ENCODE results near the gene PDE2A.

The PDE2A gene

DNA sequence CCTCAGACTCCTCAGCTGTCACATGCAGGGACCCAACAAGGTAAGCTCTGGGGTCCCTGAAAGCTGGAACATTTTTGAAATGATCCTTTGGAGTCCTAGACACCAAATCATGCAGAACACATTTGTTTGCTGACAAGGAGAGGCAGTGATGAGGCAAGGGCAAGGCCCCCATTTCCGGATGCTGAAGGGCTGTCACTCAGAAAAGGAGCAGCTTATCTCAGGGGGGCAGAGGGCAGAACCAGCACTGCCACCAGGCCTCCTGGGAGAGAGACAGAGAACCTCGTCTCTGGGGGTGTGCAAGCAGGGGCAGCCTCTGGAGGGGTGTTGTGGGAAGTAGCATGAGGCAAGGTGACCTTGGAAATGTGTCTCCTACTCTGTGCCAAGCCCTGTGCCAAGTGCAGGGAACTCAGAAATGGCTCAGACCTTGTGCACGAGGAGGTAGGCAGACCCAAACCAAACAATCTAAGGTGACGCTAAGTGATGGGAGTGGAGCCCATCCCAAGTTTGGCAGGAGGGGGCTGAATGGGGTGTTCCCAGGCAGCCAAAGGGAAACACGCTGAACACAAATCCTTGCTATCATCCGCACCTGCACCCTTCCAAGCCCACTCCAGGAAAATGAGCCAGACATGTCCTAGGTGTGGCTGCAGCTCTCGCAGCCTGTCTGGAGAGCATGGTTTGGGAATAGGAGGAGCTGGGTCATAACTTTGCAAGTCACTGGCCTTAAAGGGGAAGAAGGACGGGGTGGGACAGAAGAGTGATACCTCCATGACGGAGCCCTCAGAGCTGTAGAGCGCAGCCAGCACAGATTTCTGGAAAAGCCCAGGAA lies 94.2 kb downstream of the PDE2A start:
- Histone ChIP-seq H3K36me3 (ENCODE audit: control insufficient read depth in 2 of 2, insufficient read depth in 2 of 2, low read length in 2 of 2) (peaks cover 33 to 37% of the 10 kb centered on the region in 2 donors), H3K4me3 (ENCODE audit: low read length in 2 of 2) (no peak overlapping the region), H3K4me1 (ENCODE audit: control insufficient read depth, insufficient read depth, low read length) (no peaks in the 10 kb centered on the region), H3K9ac (ENCODE audit: low read length in 2 of 2) (no peak overlapping the region), H3K27ac (ENCODE audit: low read length) (no peak overlapping the region), H3K9me3 (ENCODE audit: control insufficient read depth in 2 of 2, low read length in 2 of 2) (no peaks in the 10 kb centered on the region), H3K27me3 (ENCODE audit: control insufficient read depth in 1 of 2, insufficient read depth in 2 of 2, low read length in 2 of 2) (peaks cover 0 to 2% of the 10 kb centered on the region in 2 donors)

DNA sequence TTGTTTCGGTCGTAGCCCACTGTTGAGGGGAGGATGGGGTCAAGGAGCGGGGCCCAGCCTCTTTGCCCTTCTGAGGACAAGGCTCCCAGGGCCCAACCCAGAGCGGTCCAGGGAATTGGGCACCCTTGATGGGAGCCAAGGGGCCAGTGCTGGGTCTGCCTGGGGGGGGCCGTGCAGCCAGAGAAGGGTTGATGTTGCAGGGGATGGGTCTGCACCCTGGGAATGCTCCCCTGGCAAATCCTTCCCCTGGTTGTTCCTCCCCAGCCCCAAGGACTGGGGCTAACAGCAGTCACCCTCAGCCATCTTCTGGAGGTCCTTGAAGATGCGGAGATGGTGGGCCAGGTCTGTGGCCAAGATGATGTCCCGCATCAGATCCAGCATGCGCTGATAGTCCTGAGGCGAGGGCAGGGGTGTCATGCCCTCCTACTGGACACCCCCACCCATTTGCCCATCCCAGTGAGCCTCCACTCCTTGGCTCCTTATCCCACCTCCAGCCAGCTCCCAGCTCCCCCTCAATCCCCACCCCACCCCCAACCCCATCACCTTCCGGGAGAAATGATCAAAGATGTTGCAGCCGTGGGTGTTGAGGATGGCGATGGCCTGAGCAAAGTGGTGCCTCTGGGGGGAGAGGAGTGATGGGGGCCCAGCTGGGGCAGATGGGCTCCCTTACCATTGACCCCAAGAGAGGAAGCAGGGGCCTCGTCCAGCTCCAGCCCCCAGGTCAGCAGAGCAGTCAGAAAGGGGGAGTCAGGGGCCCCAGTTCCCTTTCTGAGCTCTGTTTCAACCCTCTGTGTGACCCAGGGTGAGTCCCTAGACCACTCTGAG lies 95.0 kb downstream of the PDE2A start:
- Histone ChIP-seq H3K27me3 (ENCODE audit: control insufficient read depth in 1 of 2, insufficient read depth in 2 of 2, low read length in 2 of 2) (no peaks in the 10 kb centered on the region), H3K4me3 (ENCODE audit: low read length in 2 of 2) (no peak overlapping the region), H3K4me1 (ENCODE audit: control insufficient read depth, insufficient read depth, low read length) (no peaks in the 10 kb centered on the region), H3K27ac (ENCODE audit: low read length) (no peak overlapping the region), H3K9ac (ENCODE audit: low read length in 2 of 2) (no peak overlapping the region), H3K36me3 (ENCODE audit: control insufficient read depth in 2 of 2, insufficient read depth in 2 of 2, low read length in 2 of 2) (peaks cover 33 to 37% of the 10 kb centered on the region in 2 donors), H3K9me3 (ENCODE audit: control insufficient read depth in 2 of 2, low read length in 2 of 2) (no peaks in the 10 kb centered on the region)

DNA sequence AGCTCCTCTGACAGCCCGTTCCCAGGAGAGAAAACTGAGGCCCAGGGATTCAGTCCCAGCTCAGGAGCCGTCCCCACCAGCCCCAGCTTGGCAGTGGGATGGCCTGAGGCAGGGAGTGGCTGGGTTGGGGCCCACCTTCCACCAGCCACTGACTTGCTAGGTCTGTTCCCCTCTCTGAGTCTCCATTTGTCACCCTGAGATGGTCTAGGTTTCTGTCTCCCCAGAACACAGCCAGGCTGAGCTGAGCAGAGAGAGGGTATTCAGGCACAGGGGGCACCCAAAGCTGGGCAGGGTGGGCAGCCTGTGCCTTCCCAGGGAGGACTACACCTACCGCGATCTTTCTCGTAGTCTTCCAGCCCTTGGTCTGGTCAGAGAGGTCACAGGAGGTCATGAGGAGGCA lies 95.7 kb downstream of the PDE2A start:
- no peaks in the 10 kb centered on the region for H3K9me3 ChIP-seq (ENCODE audit: control insufficient read depth in 2 of 2, low read length in 2 of 2)
- peaks cover 0 to under 1% of the 10 kb centered on the region in 2 donors for H3K27me3 ChIP-seq (ENCODE audit: control insufficient read depth in 1 of 2, insufficient read depth in 2 of 2, low read length in 2 of 2)
- H3K4me1 ChIP-seq (ENCODE audit: control insufficient read depth, insufficient read depth, low read length) = peaks cover under 1% of the 10 kb centered on the region
- peaks cover 30 to 37% of the 10 kb centered on the region in 2 donors for H3K36me3 ChIP-seq (ENCODE audit: control insufficient read depth in 2 of 2, insufficient read depth in 2 of 2, low read length in 2 of 2)
- H3K27ac ChIP-seq (ENCODE audit: low read length) = no peak overlapping the region
- H3K4me3 ChIP-seq (ENCODE audit: low read length in 2 of 2) = no peak overlapping the region
- H3K9ac ChIP-seq (ENCODE audit: low read length in 2 of 2) = no peak overlapping the region

DNA sequence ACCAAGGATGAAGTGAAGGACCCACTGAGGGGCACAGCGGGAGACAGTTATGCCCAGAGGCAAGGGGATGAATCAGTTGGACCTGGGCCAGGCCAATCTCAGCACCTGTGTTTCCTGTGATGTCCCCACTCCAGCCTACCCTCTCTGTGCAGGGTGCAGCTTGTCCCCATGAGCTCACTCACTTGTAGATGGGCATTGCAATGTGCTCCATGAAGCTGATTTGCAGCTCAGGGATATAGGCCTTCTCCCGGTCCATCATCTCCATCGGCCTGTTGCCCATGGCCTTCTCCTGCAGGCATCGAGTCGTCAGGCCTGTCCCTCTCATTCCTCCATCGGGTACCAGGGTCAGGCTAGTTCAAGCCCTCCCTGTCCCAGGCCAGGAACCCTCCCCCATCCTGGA lies 96.2 kb downstream of the PDE2A start:
- Histone ChIP-seq H3K9me3 (ENCODE audit: control insufficient read depth in 2 of 2, low read length in 2 of 2) (no peaks in the 10 kb centered on the region), H3K27ac (ENCODE audit: low read length) (no peak overlapping the region), H3K4me3 (ENCODE audit: low read length in 2 of 2) (no peak overlapping the region), H3K36me3 (ENCODE audit: control insufficient read depth in 2 of 2, insufficient read depth in 2 of 2, low read length in 2 of 2) (peaks cover 28 to 37% of the 10 kb centered on the region in 2 donors), H3K27me3 (ENCODE audit: control insufficient read depth in 1 of 2, insufficient read depth in 2 of 2, low read length in 2 of 2) (peaks cover 0 to 2% of the 10 kb centered on the region in 2 donors), H3K9ac (ENCODE audit: low read length in 2 of 2) (no peak overlapping the region), H3K4me1 (ENCODE audit: control insufficient read depth, insufficient read depth, low read length) (peaks cover 2% of the 10 kb centered on the region)

DNA sequence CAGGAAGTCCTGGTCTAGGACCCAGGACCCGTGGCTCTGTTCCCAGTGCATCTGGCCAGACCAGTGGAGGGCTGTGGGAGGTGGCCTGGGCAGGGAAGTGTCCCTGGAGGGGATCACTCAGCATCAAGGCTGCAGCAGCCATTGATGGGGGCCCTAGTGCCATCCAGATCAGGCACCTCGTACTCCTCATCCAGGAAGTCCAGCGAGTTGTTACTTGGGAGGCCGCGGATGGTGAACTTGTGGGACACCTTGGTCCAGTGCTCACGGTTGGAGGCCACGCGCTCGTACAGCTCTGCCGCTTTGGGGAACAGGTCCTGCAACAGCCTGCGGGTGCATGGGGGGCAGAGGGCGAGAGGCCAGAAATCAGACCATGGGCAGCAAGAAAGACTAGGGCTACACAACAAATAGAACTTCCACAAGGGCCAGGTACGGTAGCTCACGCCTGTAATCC lies 96.9 kb downstream of the PDE2A start:
- peaks cover 28 to 34% of the 10 kb centered on the region in 2 donors for H3K36me3 ChIP-seq (ENCODE audit: control insufficient read depth in 2 of 2, insufficient read depth in 2 of 2, low read length in 2 of 2)
- peaks cover 2% of the 10 kb centered on the region for H3K4me1 ChIP-seq (ENCODE audit: control insufficient read depth, insufficient read depth, low read length)
- H3K27me3 ChIP-seq (ENCODE audit: control insufficient read depth in 1 of 2, insufficient read depth in 2 of 2, low read length in 2 of 2) = peaks cover 0 to 2% of the 10 kb centered on the region in 2 donors
- H3K27ac ChIP-seq (ENCODE audit: low read length) = no peak overlapping the region
- H3K4me3 ChIP-seq (ENCODE audit: low read length in 2 of 2) = no peak overlapping the region
- no peaks in the 10 kb centered on the region for H3K9me3 ChIP-seq (ENCODE audit: control insufficient read depth in 2 of 2, low read length in 2 of 2)
- no peak overlapping the region for H3K9ac ChIP-seq (ENCODE audit: low read length in 2 of 2)

DNA sequence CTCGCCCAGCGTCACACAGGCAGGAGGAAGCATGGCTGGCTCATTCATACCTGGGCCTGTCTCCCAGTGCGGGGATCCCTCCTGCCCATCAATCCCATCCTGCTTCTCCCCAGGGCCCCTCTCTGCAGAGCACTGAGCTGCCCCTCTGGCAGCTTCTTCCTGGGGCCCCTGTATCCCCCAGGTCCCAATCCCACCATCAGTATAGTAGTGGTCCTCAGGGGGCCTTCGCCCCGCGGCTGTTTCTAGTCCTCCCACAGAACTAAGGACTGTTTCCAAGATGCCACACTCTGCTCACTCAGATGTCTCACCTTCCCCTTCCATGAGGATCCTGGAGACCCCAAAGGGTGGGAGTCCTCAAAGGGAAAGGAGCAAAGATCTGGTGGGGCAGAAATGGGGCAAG lies 97.6 kb downstream of the PDE2A start:
- Histone ChIP-seq H3K9me3 (ENCODE audit: control insufficient read depth in 2 of 2, low read length in 2 of 2) (no peaks in the 10 kb centered on the region), H3K4me1 (ENCODE audit: control insufficient read depth, insufficient read depth, low read length) (peaks cover 2% of the 10 kb centered on the region), H3K36me3 (ENCODE audit: control insufficient read depth in 2 of 2, insufficient read depth in 2 of 2, low read length in 2 of 2) (peaks cover 24 to 28% of the 10 kb centered on the region in 2 donors), H3K27ac (ENCODE audit: low read length) (no peak overlapping the region), H3K27me3 (ENCODE audit: control insufficient read depth in 1 of 2, insufficient read depth in 2 of 2, low read length in 2 of 2) (peaks cover 0 to 2% of the 10 kb centered on the region in 2 donors), H3K9ac (ENCODE audit: low read length in 2 of 2) (no peak overlapping the region), H3K4me3 (ENCODE audit: low read length in 2 of 2) (no peak overlapping the region)

DNA sequence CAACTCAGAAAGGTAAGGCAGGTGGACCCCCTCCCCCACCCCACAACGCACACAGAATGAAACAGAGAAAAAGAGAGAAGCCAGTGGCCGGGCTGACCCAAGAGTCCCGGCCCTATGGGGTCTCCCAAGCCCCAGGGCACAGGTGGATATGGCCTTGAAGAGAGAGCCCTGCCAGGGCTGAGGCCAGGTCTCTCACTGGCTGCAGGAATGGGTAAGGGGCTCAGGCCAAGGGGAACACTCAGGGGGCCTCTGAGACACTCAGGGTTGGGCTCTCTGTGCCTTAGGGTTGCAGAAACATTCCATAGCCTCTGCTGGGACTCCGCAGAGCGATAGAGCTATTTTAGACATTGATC lies 98.0 kb downstream of the PDE2A start:
- Histone ChIP-seq H3K27me3 (ENCODE audit: control insufficient read depth in 1 of 2, insufficient read depth in 2 of 2, low read length in 2 of 2) (peaks cover 0 to 6% of the 10 kb centered on the region in 2 donors), H3K9me3 (ENCODE audit: control insufficient read depth in 2 of 2, low read length in 2 of 2) (no peaks in the 10 kb centered on the region), H3K4me1 (ENCODE audit: control insufficient read depth, insufficient read depth, low read length) (peaks cover 2% of the 10 kb centered on the region), H3K4me3 (ENCODE audit: low read length in 2 of 2) (no peak overlapping the region), H3K9ac (ENCODE audit: low read length in 2 of 2) (no peak overlapping the region), H3K36me3 (ENCODE audit: control insufficient read depth in 2 of 2, insufficient read depth in 2 of 2, low read length in 2 of 2) (peaks cover 19 to 23% of the 10 kb centered on the region in 2 donors), H3K27ac (ENCODE audit: low read length) (no peak overlapping the region)

DNA sequence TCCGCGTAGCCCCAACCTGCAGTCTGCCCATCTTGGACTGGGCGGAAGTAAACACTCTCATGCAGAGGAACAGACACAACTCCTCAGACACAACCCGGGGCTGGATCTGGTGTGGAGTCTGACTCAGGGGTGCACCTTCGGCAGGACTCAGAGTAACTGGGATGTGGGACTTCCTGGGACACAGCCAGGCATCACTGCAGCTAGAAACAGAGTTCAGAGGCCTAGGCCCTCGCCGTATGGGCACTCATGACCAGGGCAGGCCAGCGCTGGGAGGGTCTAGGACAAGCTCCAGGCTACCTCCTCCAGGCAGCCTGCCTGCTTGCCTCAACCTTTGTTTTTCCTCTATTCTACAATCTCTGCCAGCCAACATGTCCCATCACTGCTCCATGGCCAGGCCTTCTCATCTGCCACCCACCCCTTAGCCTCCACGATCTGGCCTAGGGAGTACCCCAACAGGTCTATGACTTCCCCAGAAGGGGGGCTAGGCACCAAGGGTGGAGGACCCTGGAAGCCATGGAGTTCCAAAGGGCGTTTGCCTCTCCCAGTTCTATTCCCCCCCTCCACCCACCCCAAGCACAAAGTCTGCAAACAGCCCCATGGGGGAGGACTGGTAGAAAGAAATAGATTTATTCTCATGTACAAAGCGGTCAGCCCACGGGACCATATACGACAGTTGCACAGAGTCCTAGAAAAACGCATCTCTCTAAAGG lies 98.5 kb downstream of the PDE2A start:
- Histone ChIP-seq H3K27me3 (ENCODE audit: control insufficient read depth in 1 of 2, insufficient read depth in 2 of 2, low read length in 2 of 2) (peaks cover 0 to 7% of the 10 kb centered on the region in 2 donors), H3K9ac (ENCODE audit: low read length in 2 of 2) (no peak overlapping the region), H3K9me3 (ENCODE audit: control insufficient read depth in 2 of 2, low read length in 2 of 2) (no peaks in the 10 kb centered on the region), H3K36me3 (ENCODE audit: control insufficient read depth in 2 of 2, insufficient read depth in 2 of 2, low read length in 2 of 2) (peaks cover 14 to 18% of the 10 kb centered on the region in 2 donors), H3K4me3 (ENCODE audit: low read length in 2 of 2) (no peak overlapping the region), H3K4me1 (ENCODE audit: control insufficient read depth, insufficient read depth, low read length) (peaks cover 2% of the 10 kb centered on the region), H3K27ac (ENCODE audit: low read length) (no peak overlapping the region)

DNA sequence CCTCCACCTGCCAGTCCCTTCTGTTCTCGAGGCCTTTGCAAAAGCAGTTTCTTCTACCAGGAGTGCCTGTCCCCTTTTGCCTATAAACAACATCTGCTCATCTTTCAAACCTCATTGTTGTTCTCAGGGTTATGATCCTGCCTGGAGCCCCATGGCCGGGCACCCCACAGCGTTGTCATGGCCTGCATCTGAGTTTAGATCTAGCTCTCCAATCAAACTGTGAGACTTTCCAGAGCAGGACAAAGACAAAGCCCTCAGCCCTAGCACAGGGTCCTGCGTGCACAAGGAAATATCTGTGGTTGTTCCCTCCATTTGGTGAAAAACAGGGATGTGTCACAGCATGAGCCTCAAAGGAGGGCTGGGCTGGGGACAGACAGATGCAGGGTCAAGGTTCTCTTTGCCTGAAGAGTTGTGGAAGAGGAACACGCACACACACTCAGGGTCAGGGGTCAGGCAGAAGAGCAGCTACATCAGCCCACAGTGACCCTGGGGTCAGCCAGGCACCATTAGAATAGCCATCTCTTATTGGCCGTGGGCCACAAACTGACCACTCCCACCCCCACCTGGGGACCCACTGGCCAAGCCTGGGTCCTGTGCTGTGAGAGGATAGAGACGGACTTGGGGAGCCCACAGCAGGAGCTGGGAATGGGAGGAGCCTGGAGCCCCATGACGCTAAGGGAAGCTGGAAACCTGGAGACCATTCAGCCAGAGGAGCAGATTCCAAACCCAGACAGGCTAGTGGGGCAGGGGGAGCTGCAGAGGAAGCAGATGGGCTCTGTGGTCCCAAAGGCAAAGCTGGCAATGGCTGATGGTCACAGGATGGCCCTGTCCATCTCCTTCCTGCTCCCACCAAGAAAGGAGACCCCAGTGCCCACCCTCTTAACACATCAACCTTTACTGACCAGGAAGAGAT lies 99.4 kb downstream of the PDE2A start:
- Histone ChIP-seq H3K36me3 (ENCODE audit: control insufficient read depth in 2 of 2, insufficient read depth in 2 of 2, low read length in 2 of 2) (peaks cover 12 to 14% of the 10 kb centered on the region in 2 donors), H3K4me1 (ENCODE audit: control insufficient read depth, insufficient read depth, low read length) (peaks cover 2% of the 10 kb centered on the region), H3K27me3 (ENCODE audit: control insufficient read depth in 1 of 2, insufficient read depth in 2 of 2, low read length in 2 of 2) (peaks cover 0 to 7% of the 10 kb centered on the region in 2 donors), H3K27ac (ENCODE audit: low read length) (no peak overlapping the region), H3K9me3 (ENCODE audit: control insufficient read depth in 2 of 2, low read length in 2 of 2) (no peaks in the 10 kb centered on the region), H3K4me3 (ENCODE audit: low read length in 2 of 2) (no peak overlapping the region), H3K9ac (ENCODE audit: low read length in 2 of 2) (no peak overlapping the region)
